ENCODE data around the gene RAD51D. TPM values are rescaled to one million over a fixed set of nuclear protein-coding genes. Genes with fewer than 3 reads are reported as not detected.

RAD51D gene
- total RNA-seq, 8 experiments from 2014 or later: 6.5 to 16.7 (median 8.3) TPM

Other genes starting within 250 kb of the RAD51D start
- gene CCT6B, start 158.4 kb downstream of the RAD51D start, total RNA-seq: 1 to 10 TPM; 2.1 to 9.0 (median 3.2) TPM
- 10 to 100 TPM; 15.8 to 24.7 (median 19.2) TPM for gene ZNF830, start 158.3 kb downstream of the RAD51D start, total RNA-seq
- gene LIG3, start 139.3 kb downstream of the RAD51D start, total RNA-seq: 10 to 100 TPM; 10.1 to 58.3 (median 31.0) TPM
- gene RFFL, start 56.2 kb downstream of the RAD51D start, total RNA-seq: 10 to 100 TPM in 5 of 8 experiments, 1 to 10 TPM in 3; 6.5 to 47.4 (median 11.4) TPM
- under 1 TPM in 1 of 8 experiments, not detected in 7; 0.20 TPM for gene FNDC8, start 1.8 kb upstream of the RAD51D start, total RNA-seq
- gene NLE1, start 22.4 kb upstream of the RAD51D start, total RNA-seq: 10 to 100 TPM; 13.0 to 29.8 (median 19.7) TPM
- gene UNC45B, start 28.0 kb upstream of the RAD51D start, total RNA-seq: under 1 TPM in 5 of 8 experiments, not detected in 3; 0.05 to 0.54 (median 0.19) TPM
- gene SLC35G3, start 74.5 kb upstream of the RAD51D start, total RNA-seq: under 1 TPM in 5 of 8 experiments, not detected in 3; 0.15 to 0.81 (median 0.18) TPM
- 100 to 1,000 TPM in 1 of 8 experiments, 10 to 100 TPM in 4, 1 to 10 TPM in 3; 2.8 to 140 (median 19.2) TPM for gene SLFN5, start 123.2 kb upstream of the RAD51D start, total RNA-seq

Data from motor neuron (in vitro differentiated cells).